Daoy (cell line): ENCODE data around the gene PNKP. TPM values are rescaled to one million over a fixed set of nuclear protein-coding genes. Genes with fewer than 3 reads are reported as not detected.
A peak's percentile ranks its signal among the peaks of the same experiment; 100 is the strongest.

Experiments used
- DNase-seq: peaks from one replicate; pipeline ENCODE4 v3.0.0-alpha.2; 2015; ENCODE audit warnings: low read depth
- total RNA-seq: library from RNA; depleted of rRNA; stranded (reverse); fragments of >200 nt; shearing (Covaris generic); gene quantifications from 2 replicates; pipeline ENCODE4 v1.2.3, GENCODE V29; 2014

PNKP gene
- total RNA-seq, 1 experiment from 2014 or later: 36.9 TPM

- peak; percentile 99 for DNase-seq
These were observed 9.1 kb upstream of the PNKP start for GRCh38 chr19:49876422-49877019.

GRCh38 chr19:49875857-49876421 lies 8.6 kb upstream of the PNKP start:
- peak; percentile 62 for DNase-seq

GRCh38 chr19:49875177-49875576 lies 7.8 kb upstream of the PNKP start:
- no peak for DNase-seq

- DNase-seq: no peak
These were observed 7.3 kb upstream of the PNKP start for GRCh38 chr19:49874503-49875157.

GRCh38 chr19:49873834-49874233 lies 6.5 kb upstream of the PNKP start:
- no peak for DNase-seq

GRCh38 chr19:49873129-49873521 lies 5.7 kb upstream of the PNKP start:
- no peak for DNase-seq

- DNase-seq: no peak
These were observed 5.1 kb upstream of the PNKP start for GRCh38 chr19:49872245-49873128.

GRCh38 chr19:49871349-49871985 lies 4.1 kb upstream of the PNKP start:
- no peak for DNase-seq

GRCh38 chr19:49870309-49870901 lies 3.0 kb upstream of the PNKP start:
- no peak for DNase-seq

- peak; percentile 99 for DNase-seq
These were observed 2.3 kb upstream of the PNKP start for GRCh38 chr19:49869484-49870308.

GRCh38 chr19:49869009-49869483 lies 1.7 kb upstream of the PNKP start:
- no peak for DNase-seq

- no peak for DNase-seq
These were observed 2.5 kb downstream of the PNKP start for GRCh38 chr19:49864890-49865289.

GRCh38 chr19:49863935-49864320 lies 3.4 kb downstream of the PNKP start:
- no peak for DNase-seq

- no peak for DNase-seq
These were observed 4.0 kb downstream of the PNKP start for GRCh38 chr19:49863254-49863934.

- no peak for DNase-seq
These were observed 4.8 kb downstream of the PNKP start for GRCh38 chr19:49862391-49863253.

GRCh38 chr19:49861541-49862378 lies 5.6 kb downstream of the PNKP start:
- DNase-seq: no peak

GRCh38 chr19:49861107-49861506 lies 6.3 kb downstream of the PNKP start:
- no peak for DNase-seq
